Epithelial cell of prostate (primary cell): Measurements from ENCODE around the gene HEXIM1.
A peak's percentile ranks its signal among the peaks of the same experiment; 100 is the strongest.

ENCODE experiments used
- DNase-seq: peaks from one replicate; pipeline ENCODE4 v3.0.0-alpha.2; 2011; ENCODE audit warnings: low read depth, low spot score
- H3K27ac ChIP-seq: fragments of 450-650 bp; 2 replicates; pipeline ENCODE4 v1.5.1; 2017; ENCODE audit warnings: mild to moderate bottlenecking

Gene HEXIM1

DNA sequence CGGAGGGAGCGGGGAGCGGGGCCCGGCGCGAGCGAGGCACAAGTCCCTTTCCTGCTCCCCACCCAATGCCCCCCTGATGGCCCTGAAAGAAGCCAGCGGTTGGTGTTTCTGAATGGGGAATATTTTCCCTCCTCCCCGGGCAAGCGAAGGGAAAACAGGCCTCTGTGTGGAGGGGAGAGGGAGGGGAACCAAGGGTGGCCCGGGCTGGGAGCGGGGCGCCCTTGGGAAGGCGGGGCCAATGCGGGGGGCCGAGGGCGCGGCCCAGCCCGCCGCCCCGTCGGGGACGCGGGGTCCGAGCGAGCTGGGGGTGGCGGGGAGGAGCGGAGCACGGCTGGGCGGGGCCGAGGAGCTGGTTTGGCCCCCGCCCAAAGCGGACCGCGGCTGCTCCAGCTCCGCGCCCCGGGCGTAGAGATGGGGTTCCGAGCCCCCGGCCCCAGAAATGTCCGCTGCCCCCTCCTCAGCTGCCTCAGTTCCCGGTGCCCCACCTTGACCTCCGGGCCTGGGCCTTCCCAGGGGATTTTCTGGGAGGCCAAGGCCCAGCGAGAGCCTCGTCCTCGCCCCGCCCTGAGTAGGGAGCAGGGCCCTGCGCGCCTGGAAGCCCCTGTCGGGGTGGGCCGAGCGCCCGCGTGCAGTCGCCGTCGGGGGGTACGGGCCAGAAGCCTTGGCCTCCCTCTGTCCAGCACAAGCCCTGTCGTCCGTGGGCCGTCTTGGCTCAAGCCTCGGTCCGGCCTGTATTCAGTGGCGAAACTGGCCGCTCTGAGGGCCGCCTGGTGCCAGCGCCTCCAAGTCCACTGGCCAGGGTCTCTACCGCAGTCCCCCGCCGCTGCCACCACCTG is 3.9 kb upstream of the HEXIM1 start:
- peak overlapping the region; percentile 44 for H3K27ac ChIP-seq
- no peak for DNase-seq

DNA sequence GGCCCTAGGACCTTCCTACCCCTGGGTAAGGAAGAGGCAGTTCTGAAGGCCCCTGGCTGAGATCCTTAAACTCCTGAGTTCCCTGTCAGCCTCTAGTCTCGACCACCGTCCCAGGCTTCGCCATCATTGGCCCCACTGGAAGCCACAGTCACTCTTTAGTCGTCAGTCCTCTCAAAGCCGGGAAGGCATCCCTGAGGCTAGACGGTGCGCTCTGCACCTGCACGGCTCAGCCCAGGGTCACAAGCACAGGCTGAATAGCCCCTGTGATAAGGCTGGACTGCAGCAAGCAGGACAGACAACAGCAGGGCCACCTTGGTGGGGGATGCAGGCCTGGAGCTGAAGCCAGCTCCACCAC is 3.3 kb upstream of the HEXIM1 start:
- DNase-seq = no peak
- H3K27ac ChIP-seq = no peak overlapping the region

GRCh38 chr17:45146166-45146565 is 2.1 kb upstream of the HEXIM1 start:
- H3K27ac ChIP-seq = peak overlapping the region; percentile 95
- no peak for DNase-seq

GRCh38 chr17:45146592-45146889 is 1.7 kb upstream of the HEXIM1 start:
- peak overlapping the region; percentile 95 for H3K27ac ChIP-seq
- no peak for DNase-seq

GRCh38 chr17:45146890-45147580 is 1.2 kb upstream of the HEXIM1 start:
- peak overlapping the region; percentile 95 for H3K27ac ChIP-seq
- no peak for DNase-seq

GRCh38 chr17:45147581-45148182 is 593 bp upstream of the HEXIM1 start:
- peak overlapping the region; percentile 95 for H3K27ac ChIP-seq
- DNase-seq = peak; percentile 80

GRCh38 chr17:45149037-45149668 is 878 bp downstream of the HEXIM1 start:
- peak overlapping the region; percentile 95 for H3K27ac ChIP-seq
- DNase-seq = no peak

- DNase-seq = no peak
- H3K27ac ChIP-seq = peak overlapping the region; percentile 95
Measured at GRCh38 chr17:45149669-45150664, 1.7 kb downstream of the HEXIM1 start.

GRCh38 chr17:45150911-45151809 is 2.9 kb downstream of the HEXIM1 start:
- DNase-seq = no peak
- H3K27ac ChIP-seq = peak overlapping the region; percentile 95

GRCh38 chr17:45155029-45155428 is 6.8 kb downstream of the HEXIM1 start:
- no peak overlapping the region for H3K27ac ChIP-seq
- DNase-seq = no peak

DNA sequence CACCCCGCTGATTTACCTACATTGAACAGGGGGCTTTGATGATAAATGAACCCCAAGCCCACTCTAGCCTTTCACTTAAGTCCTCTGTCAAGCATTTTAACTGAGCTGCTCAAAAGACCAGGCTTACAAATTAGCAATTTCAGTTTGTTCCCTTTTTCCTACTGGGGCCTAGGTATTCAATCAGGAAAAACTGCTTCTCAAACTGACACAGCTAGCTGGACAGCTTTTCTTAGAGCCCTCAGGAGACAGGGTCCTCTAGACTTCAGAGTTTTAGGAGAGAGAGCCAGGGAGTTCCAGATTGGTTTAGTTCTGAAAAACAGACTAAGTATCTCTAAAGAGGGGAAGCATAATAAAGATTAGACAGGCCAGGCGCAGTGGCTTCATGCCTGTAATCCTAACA is 7.2 kb downstream of the HEXIM1 start:
- no peak for DNase-seq
- no peak overlapping the region for H3K27ac ChIP-seq

DNA sequence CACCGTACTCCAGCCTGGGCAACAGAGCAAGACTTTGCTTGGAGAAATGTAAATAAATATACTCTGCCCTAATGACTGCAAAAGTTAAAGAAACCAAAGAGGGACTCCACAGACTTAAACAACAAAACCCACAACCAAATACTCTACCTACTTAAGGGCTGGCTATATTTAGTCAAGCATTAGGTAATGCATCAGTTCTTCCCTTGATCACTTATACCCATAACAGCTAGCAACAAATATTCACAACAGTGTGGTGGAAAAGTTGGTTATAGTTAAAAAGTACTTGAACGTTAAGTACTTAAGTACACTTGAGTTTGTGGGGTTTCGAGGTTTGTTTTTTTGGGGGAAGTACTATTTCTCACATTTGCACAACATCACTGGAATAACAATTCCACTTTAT is 8.0 kb downstream of the HEXIM1 start:
- DNase-seq = no peak
- no peak overlapping the region for H3K27ac ChIP-seq

DNA sequence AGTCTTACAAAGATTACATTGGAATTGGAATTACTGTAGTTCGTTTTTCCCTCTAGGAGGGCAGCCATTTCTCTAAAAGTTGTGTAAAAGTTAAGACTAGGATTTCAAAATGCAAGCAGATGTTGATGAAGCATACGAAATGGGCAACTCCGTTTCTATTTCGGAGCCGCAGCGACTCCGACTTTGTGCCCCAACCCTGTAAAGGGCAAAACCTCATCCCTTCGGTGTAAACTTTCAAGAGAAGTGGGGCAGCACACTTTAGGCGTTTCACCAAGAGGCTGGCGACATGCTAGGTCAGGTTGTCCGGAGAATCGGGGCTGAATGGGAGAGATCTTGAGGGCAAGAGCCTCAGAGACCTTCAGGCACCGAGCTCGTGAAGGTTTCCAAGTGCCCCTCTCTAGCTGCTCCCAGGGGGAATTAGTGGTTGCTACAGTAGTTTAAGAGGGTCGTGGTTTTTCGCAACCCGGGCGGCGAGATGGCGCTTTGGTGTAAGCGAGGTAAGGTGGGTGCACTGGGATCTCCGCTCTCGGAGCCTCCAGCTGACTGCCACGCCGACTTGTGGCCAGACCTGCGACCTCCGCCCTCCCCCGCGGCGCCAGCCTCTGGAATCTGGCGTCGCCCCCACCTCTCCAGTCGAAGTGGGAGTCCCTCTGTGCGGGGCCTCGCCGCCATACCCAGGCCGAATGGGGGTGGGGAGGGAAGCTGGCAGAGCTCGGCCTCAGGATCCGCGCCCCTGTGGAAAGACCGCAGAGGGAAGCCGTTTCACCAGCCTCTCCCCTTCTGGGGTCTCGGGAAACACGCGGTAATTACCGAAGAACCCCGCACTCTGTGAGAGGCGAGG is 12.4 kb downstream of the HEXIM1 start:
- H3K27ac ChIP-seq = peak overlapping the region; percentile 92
- no peak for DNase-seq

GRCh38 chr17:45161288-45162024 is 13.2 kb downstream of the HEXIM1 start, which contains the start of gene HEXIM2:
HEXIM2 (plus strand) TSS chr17:45161875; CDS start chr17:45162794, 919 bp downstream.
- DNase-seq = peak; percentile 99
- peak within 1 kb of the TSS; percentile 92 for H3K27ac ChIP-seq

- DNase-seq = no peak
- no peak overlapping the region for H3K27ac ChIP-seq
Measured at GRCh38 chr17:45162025-45162687, 13.9 kb downstream of the HEXIM1 start.

DNA sequence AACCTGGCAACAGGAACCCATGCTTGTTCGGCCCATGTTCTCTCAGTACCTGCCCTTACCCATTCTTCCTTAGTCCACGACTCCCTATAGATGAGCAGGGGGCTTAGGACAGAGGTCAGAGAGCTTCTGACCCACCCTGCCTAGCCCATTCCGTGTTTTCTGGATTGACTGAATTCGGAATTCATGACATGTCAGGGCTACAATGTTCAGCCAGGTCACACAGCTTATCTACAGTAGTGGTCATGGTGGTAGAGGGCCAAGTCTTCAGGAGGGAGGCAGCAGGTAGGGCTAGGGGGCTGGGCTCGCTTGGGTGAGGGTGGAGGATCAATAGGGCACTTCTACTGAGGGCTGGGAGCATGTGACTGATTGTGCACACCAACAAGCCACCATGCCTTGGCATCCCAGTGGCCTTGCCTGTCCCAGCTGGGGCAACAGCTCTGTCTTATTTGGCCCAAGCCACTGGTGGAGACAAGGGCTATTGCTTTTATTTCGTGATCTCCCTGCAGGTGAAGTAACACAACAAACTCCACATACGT is 16.5 kb downstream of the HEXIM1 start:
- no peak overlapping the region for H3K27ac ChIP-seq
- DNase-seq = no peak
